K562 (cell line): ENCODE data around the gene GSTO2. TPM values are rescaled to one million over a fixed set of nuclear protein-coding genes. Genes with fewer than 3 reads are reported as not detected.

ENCODE experiments used
- ATAC-seq: fragments of 200-7000 bp; cut with Tn5 transposase; 3 replicates; pipeline ENCODE4 v1.9.1; 2020; ENCODE audit warnings: moderate library complexity
- BruUV-seq: library from RNA; stranded (reverse); fragments of 400-500 nt; replicated peaks from 2 replicates; lab custom pipeline; 2021; lab: Mats Ljungman, UMichigan
- CTCF ChIA-PET: fragments of 300-600 bp; formaldehyde crosslinking; extraction: SDS; loops from one replicate; lab custom pipeline; 2021; ENCODE audit warnings: low intra/inter-chr PET ratio; lab: Yijun Ruan, JAX
- POLR2A ChIA-PET: fragments of 300-600, 350-650 bp; sonication (Branson Sonifier 250); formaldehyde crosslinking; extraction: SDS; loops from one replicate; lab custom pipeline; 2021; ENCODE audit warnings: antibody characterized with exemption, inconsistent platforms; lab: Yijun Ruan, JAX
- DNase-seq, 4 experiments: peaks; one replicate each; pipeline versions ENCODE4 v3.0.0 to v3.0.0-alpha.2; 2011 to 2018; ENCODE audit warnings: low spot score in 3 of 4, mixed read lengths in 3 of 4; ENCODE audit errors: extremely low read depth in 1 of 4
- FAIRE-seq: peaks from 2 replicates; lab custom pipeline; 2011; peaks lifted over from hg19 to GRCh38; lab: Jason Lieb, UNC
- H2AFZ ChIP-seq: 2 replicates; pipeline ENCODE4 v1.6.0; 2011; ENCODE audit warnings: low read depth, low read length, control low read depth, inconsistent platforms
- H3K27ac ChIP-seq: fragments of 200-600 bp; 3 replicates; pipeline ENCODE4 v1.8.0; 2011; ENCODE audit warnings: low read depth, mild to moderate bottlenecking, control low read depth, inconsistent platforms, low read length, moderate library complexity, mixed read lengths; ENCODE audit errors: extremely low read depth
- H3K27me3 ChIP-seq, 2 experiments: fragments of 300-600 bp in 1 of 2; 2 replicates in 1 of 2; 3 replicates in 1 of 2; pipeline versions ENCODE4 v1.6.0 to v1.8.0; 2011; ENCODE audit warnings: inconsistent platforms in 2 of 2, low read length in 2 of 2, mild to moderate bottlenecking in 1 of 2, mixed read lengths in 1 of 2, moderate library complexity in 1 of 2; ENCODE audit not compliant: control insufficient read depth in 2 of 2, insufficient read depth in 2 of 2
- H3K36me3 ChIP-seq: fragments of 300-600 bp; 3 replicates; pipeline ENCODE4 v1.8.0; 2011; ENCODE audit warnings: mild to moderate bottlenecking, low read length, inconsistent platforms; ENCODE audit not compliant: control insufficient read depth, insufficient read depth
- H3K4me1 ChIP-seq, 2 experiments: fragments of 200-600 bp in 1 of 2; replicated peaks in 1 of 2; 2 replicates in 1 of 2; 3 replicates in 1 of 2; pipeline versions ENCODE4 v1.5.1 to v1.8.0; 2011; ENCODE audit warnings: inconsistent platforms in 2 of 2, low read length in 2 of 2, mild to moderate bottlenecking in 1 of 2, mixed read lengths in 1 of 2, moderate library complexity in 1 of 2; ENCODE audit not compliant: control insufficient read depth in 2 of 2, insufficient read depth in 2 of 2
- H3K4me2 ChIP-seq: 2 replicates; pipeline ENCODE4 v1.6.1; 2011; ENCODE audit warnings: low read length, control low read depth, inconsistent platforms, mixed read lengths; ENCODE audit not compliant: insufficient read depth
- H3K4me3 ChIP-seq: fragments of 200-600 bp; sonication (generic), shearing (Covaris generic); 2 replicates; pipeline ENCODE4 v1.5.1; 2016; ENCODE audit warnings: control low read depth, inconsistent platforms
- H3K79me2 ChIP-seq: fragments of 200-600 bp; 3 replicates; pipeline ENCODE4 v1.8.0; 2011; ENCODE audit warnings: low read length, inconsistent platforms; ENCODE audit not compliant: control insufficient read depth, insufficient read depth
- H3K9ac ChIP-seq, 2 experiments: 2 replicates each; pipeline versions ENCODE4 v1.6.0 to v1.6.1; 2011; ENCODE audit warnings: low read depth in 2 of 2, low read length in 2 of 2, control low read depth in 1 of 2, inconsistent platforms in 1 of 2, mild to moderate bottlenecking in 1 of 2, mixed read lengths in 1 of 2; ENCODE audit not compliant: insufficient read depth in 1 of 2
- H3K9me1 ChIP-seq: one replicate; pipeline ENCODE4 v1.6.0; 2011; ENCODE audit warnings: inconsistent platforms, mild to moderate bottlenecking, low read length, moderate library complexity; ENCODE audit not compliant: control insufficient read depth, insufficient read depth
- H3K9me3 ChIP-seq: replicated peaks from 2 replicates; pipeline ENCODE4 v1.5.1; 2011; ENCODE audit warnings: low read depth, low read length, inconsistent platforms; ENCODE audit not compliant: control insufficient read depth, insufficient read depth
- H4K20me1 ChIP-seq: replicated peaks from 2 replicates; pipeline ENCODE4 v1.6.1; 2011; ENCODE audit warnings: low read length, inconsistent platforms, mixed read lengths; ENCODE audit not compliant: control insufficient read depth, insufficient read depth
- ATF6 ChIP-seq: sonication (generic); formaldehyde crosslinking; IDR thresholded peaks from 2 replicates; pipeline ENCODE4 v1.4.0; 2020; ENCODE audit warnings: mild to moderate bottlenecking, missing genetic modification reagents
- ESRRB ChIP-seq: fragments of 250-450 bp; sonication (Bioruptor Pico); IDR thresholded peaks from 2 replicates; pipeline ENCODE4 v1.5.0; 2020; ENCODE audit warnings: mild to moderate bottlenecking, moderate library complexity, borderline replicate concordance
- EWSR1 ChIP-seq: fragments of 450-650 bp; IDR thresholded peaks from 2 replicates; pipeline ENCODE4 v1.6.1; 2018; ENCODE audit warnings: borderline replicate concordance, mild to moderate bottlenecking, low read depth, moderate library complexity; ENCODE audit not compliant: partially characterized antibody
- POLR2G ChIP-seq: fragments of 200-400 bp; formaldehyde crosslinking; IDR thresholded peaks from 2 replicates; pipeline ENCODE4 v1.6.1; 2017; ENCODE audit warnings: low read depth, mild to moderate bottlenecking, antibody characterized with exemption, low read length, moderate library complexity
- RNF2 ChIP-seq: sonication (generic); IDR thresholded peaks from 2 replicates; pipeline ENCODE4 v1.6.1; 2016
- WGBS: fragments of 100-300 bp; shearing (Covaris generic); methylation state at CpG from one replicate; pipeline ENCODE4 v1.1.6; 2016; ENCODE audit warnings: low coverage, mixed read lengths; ENCODE audit not compliant: insufficient coverage; ENCODE audit errors: missing lambda C conversion rate; 5-methylcytosine and 5-hydroxymethylcytosine counted together
- in situ Hi-C: fragments of 300-500 bp; cut with MboI; formaldehyde crosslinking; loops from 4 replicates; pipeline ENCODE4 v1.15.0; 2018; ENCODE audit warnings: inconsistent platforms, mixed read lengths
- intact Hi-C: fragments of 100-400 bp; cut with micrococcal nuclease; formaldehyde crosslinking; loops from 2 replicates; pipeline ENCODE4 v1.14.2; 2022
- polyA plus RNA-seq, 8 experiments: library from polyadenylated mRNA; depleted of rRNA in 4 of 8; stranded (reverse) in 5 of 8; unstranded in 3 of 8; fragments of >200 nt; fragmentation: Nextera tagmentation in 2 of 8; fragmentation: Illumina TruSeq in 1 of 8; extraction: Ambion mirVana in 2 of 8; extraction: Trizol in 1 of 8; gene quantifications; 2 replicates each; pipeline versions ENCODE4 v1.2.1 to v1.2.3, GENCODE V29; 2011 to 2014; ENCODE audit warnings: inconsistent platforms in 1 of 8, missing spikeins in 1 of 8
- total RNA-seq, 7 experiments: library from RNA; depleted of rRNA in 6 of 7; stranded (reverse); fragments of >200 nt in 6 of 7; fragmentation: Illumina TruSeq in 2 of 7; extraction: Trizol in 2 of 7; gene quantifications; 2 replicates each; pipeline versions ENCODE4 v1.2.1 to v1.2.3, GENCODE V29; 2011 to 2021; ENCODE audit warnings: low replicate concordance in 1 of 7
- TF ChIP-seq, protein P1 (sequence below): fragments of 200-600 bp; sonication (generic); IDR thresholded peaks from one replicate; pipeline ENCODE4 v1.6.1; 2012; ENCODE audit warnings: mild to moderate bottlenecking, low read depth, low read length, inconsistent platforms

GSTO2 gene
- total and polyA plus RNA-seq, 9 of the 15 experiments (the other 6 are each of a cell fraction or from before 2014, with no cell fraction given): 0.18 to 1.8 (median 0.90) TPM

GRCh38 chr10:104327745-104328645 lies 59.0 kb downstream of the GSTO2 start:
- FAIRE-seq (no peak), DNase-seq (no peak), ATAC-seq (no peak)
- Histone ChIP-seq H3K36me3 (peaks cover 83% of the 10 kb centered on the region), H3K27ac (peak overlapping the region; percentile 18; the same call in 1 of the 3 replicates), H3K9ac (peak overlapping the region in 1 of 2 experiments; percentile 79; a peak in 2 of 4 replicates), H3K9me1 (peaks cover 21% of the 10 kb centered on the region), H3K4me3 (no peak overlapping the region), H3K4me2 (no peak overlapping the region), H3K4me1 (peaks cover 52 to 55% of the 10 kb centered on the region in 2 experiments), H3K27me3 (no peaks in the 10 kb centered on the region), H2AFZ (no peak overlapping the region), H3K79me2 (peaks cover 100% of the 10 kb centered on the region), H4K20me1 (peaks cover 75% of the 10 kb centered on the region), H3K9me3 (no peaks in the 10 kb centered on the region)
- in situ Hi-C loops (no loop called here), intact Hi-C loops (no loop called here)
- ChIA-PET CTCF (interaction anchor here (0.5 kb wide), 1 partner anchor 35 kb away, joined by 3 read pairs; no protein-coding TSS in a partner anchor), POLR2A (interaction anchor here (1.1 kb wide), 1 partner anchor 9 kb away, joined by 4 read pairs; no protein-coding TSS in a partner anchor)
- BruUV-seq: no TSS peak
- 83% methylated on average over 15 of the region's 20 CpGs for WGBS
- TF ChIP-seq ESRRB (CRISPR knock-in tag) (no peak), POLR2G (peak; percentile 49), EWSR1 (no peak), ATF6 (CRISPR knock-in tag) (no peak), RNF2 (no peak)
- TF ChIP-seq, protein P1, sequence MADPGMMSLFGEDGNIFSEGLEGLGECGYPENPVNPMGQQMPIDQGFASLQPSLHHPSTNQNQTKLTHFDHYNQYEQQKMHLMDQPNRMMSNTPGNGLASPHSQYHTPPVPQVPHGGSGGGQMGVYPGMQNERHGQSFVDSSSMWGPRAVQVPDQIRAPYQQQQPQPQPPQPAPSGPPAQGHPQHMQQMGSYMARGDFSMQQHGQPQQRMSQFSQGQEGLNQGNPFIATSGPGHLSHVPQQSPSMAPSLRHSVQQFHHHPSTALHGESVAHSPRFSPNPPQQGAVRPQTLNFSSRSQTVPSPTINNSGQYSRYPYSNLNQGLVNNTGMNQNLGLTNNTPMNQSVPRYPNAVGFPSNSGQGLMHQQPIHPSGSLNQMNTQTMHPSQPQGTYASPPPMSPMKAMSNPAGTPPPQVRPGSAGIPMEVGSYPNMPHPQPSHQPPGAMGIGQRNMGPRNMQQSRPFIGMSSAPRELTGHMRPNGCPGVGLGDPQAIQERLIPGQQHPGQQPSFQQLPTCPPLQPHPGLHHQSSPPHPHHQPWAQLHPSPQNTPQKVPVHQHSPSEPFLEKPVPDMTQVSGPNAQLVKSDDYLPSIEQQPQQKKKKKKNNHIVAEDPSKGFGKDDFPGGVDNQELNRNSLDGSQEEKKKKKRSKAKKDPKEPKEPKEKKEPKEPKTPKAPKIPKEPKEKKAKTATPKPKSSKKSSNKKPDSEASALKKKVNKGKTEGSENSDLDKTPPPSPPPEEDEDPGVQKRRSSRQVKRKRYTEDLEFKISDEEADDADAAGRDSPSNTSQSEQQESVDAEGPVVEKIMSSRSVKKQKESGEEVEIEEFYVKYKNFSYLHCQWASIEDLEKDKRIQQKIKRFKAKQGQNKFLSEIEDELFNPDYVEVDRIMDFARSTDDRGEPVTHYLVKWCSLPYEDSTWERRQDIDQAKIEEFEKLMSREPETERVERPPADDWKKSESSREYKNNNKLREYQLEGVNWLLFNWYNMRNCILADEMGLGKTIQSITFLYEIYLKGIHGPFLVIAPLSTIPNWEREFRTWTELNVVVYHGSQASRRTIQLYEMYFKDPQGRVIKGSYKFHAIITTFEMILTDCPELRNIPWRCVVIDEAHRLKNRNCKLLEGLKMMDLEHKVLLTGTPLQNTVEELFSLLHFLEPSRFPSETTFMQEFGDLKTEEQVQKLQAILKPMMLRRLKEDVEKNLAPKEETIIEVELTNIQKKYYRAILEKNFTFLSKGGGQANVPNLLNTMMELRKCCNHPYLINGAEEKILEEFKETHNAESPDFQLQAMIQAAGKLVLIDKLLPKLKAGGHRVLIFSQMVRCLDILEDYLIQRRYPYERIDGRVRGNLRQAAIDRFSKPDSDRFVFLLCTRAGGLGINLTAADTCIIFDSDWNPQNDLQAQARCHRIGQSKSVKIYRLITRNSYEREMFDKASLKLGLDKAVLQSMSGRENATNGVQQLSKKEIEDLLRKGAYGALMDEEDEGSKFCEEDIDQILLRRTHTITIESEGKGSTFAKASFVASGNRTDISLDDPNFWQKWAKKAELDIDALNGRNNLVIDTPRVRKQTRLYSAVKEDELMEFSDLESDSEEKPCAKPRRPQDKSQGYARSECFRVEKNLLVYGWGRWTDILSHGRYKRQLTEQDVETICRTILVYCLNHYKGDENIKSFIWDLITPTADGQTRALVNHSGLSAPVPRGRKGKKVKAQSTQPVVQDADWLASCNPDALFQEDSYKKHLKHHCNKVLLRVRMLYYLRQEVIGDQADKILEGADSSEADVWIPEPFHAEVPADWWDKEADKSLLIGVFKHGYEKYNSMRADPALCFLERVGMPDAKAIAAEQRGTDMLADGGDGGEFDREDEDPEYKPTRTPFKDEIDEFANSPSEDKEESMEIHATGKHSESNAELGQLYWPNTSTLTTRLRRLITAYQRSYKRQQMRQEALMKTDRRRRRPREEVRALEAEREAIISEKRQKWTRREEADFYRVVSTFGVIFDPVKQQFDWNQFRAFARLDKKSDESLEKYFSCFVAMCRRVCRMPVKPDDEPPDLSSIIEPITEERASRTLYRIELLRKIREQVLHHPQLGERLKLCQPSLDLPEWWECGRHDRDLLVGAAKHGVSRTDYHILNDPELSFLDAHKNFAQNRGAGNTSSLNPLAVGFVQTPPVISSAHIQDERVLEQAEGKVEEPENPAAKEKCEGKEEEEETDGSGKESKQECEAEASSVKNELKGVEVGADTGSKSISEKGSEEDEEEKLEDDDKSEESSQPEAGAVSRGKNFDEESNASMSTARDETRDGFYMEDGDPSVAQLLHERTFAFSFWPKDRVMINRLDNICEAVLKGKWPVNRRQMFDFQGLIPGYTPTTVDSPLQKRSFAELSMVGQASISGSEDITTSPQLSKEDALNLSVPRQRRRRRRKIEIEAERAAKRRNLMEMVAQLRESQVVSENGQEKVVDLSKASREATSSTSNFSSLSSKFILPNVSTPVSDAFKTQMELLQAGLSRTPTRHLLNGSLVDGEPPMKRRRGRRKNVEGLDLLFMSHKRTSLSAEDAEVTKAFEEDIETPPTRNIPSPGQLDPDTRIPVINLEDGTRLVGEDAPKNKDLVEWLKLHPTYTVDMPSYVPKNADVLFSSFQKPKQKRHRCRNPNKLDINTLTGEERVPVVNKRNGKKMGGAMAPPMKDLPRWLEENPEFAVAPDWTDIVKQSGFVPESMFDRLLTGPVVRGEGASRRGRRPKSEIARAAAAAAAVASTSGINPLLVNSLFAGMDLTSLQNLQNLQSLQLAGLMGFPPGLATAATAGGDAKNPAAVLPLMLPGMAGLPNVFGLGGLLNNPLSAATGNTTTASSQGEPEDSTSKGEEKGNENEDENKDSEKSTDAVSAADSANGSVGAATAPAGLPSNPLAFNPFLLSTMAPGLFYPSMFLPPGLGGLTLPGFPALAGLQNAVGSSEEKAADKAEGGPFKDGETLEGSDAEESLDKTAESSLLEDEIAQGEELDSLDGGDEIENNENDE: no peak
